MM.1S (cell line): ENCODE results near the gene ARID4B.

ENCODE experiments used
- DNase-seq: peaks from one replicate; pipeline ENCODE4 v3.0.0-alpha.2; 2015
- H2AFZ ChIP-seq: fragments of 300-600 bp; sonication (generic); 2 replicates; pipeline ENCODE4 v1.6.0; 2016; ENCODE audit warnings: antibody characterized with exemption, low read length
- H3F3A ChIP-seq: fragments of 300-600 bp; sonication (generic); 2 replicates; pipeline ENCODE4 v1.6.1; 2016; ENCODE audit warnings: mild to moderate bottlenecking, antibody characterized with exemption, low read length, moderate library complexity, mixed read lengths; ENCODE audit not compliant: insufficient read depth
- H3K27ac ChIP-seq: fragments of 300-600 bp; sonication (generic); 2 replicates; pipeline ENCODE4 v1.5.1; 2016; ENCODE audit warnings: mild to moderate bottlenecking, low read length
- H3K27me3 ChIP-seq: fragments of 300-600 bp; sonication (generic); replicated peaks from 2 replicates; pipeline ENCODE4 v1.6.0; 2016; ENCODE audit warnings: low read length; ENCODE audit not compliant: insufficient read depth
- H3K36me3 ChIP-seq: fragments of 300-600 bp; sonication (generic); replicated peaks from 2 replicates; pipeline ENCODE4 v1.6.1; 2016; ENCODE audit warnings: mild to moderate bottlenecking, low read length, mixed read lengths; ENCODE audit not compliant: insufficient read depth
- H3K4me1 ChIP-seq: fragments of 300-600 bp; sonication (generic); 2 replicates; pipeline ENCODE4 v1.6.1; 2016; ENCODE audit warnings: low read length, mixed read lengths
- H3K4me2 ChIP-seq: fragments of 300-600 bp; sonication (generic); 2 replicates; pipeline ENCODE4 v1.6.0; 2016; ENCODE audit warnings: low read depth, low read length
- H3K4me3 ChIP-seq: fragments of 300-600 bp; sonication (generic); 2 replicates; pipeline ENCODE4 v1.5.1; 2016; ENCODE audit warnings: low read length, mixed read lengths
- H3K79me2 ChIP-seq: fragments of 300-600 bp; sonication (generic); 2 replicates; pipeline ENCODE4 v1.6.1; 2016; ENCODE audit warnings: mixed run types, low read length, mixed read lengths
- H3K9ac ChIP-seq: fragments of 300-600 bp; sonication (generic); 2 replicates; pipeline ENCODE4 v1.6.1; 2016; ENCODE audit warnings: low read length, mixed read lengths
- H3K9me2 ChIP-seq: fragments of 300-600 bp; sonication (generic); replicated peaks from 2 replicates; pipeline ENCODE4 v1.6.1; 2016; ENCODE audit warnings: mild to moderate bottlenecking, low read length, mixed read lengths; ENCODE audit not compliant: insufficient read depth
- H3K9me3 ChIP-seq: fragments of 300-600 bp; sonication (generic); replicated peaks from 2 replicates; pipeline ENCODE4 v1.6.1; 2016; ENCODE audit warnings: mild to moderate bottlenecking, low read length, mixed read lengths; ENCODE audit not compliant: insufficient read depth
- H4K20me1 ChIP-seq: fragments of 300-600 bp; sonication (generic); 2 replicates; pipeline ENCODE4 v1.6.1; 2016; ENCODE audit warnings: mild to moderate bottlenecking, low read length, moderate library complexity, mixed read lengths; ENCODE audit not compliant: insufficient read depth
- CTCF ChIP-seq: fragments of 300-600 bp; sonication (generic); IDR thresholded peaks from 2 replicates; pipeline ENCODE4 v1.5.1; 2016; ENCODE audit warnings: antibody characterized with exemption, low read length, mixed read lengths
- EZH2 ChIP-seq: fragments of 300-600 bp; sonication (generic); optimal IDR thresholded peaks from 2 replicates; pipeline ENCODE3; 2017; ENCODE audit warnings: low read depth, mild to moderate bottlenecking, antibody characterized with exemption, low read length, mixed read lengths
- EZH2phosphoT487 ChIP-seq: fragments of 300-600 bp; sonication (generic); IDR thresholded peaks from 2 replicates; pipeline ENCODE4 v1.6.1; 2018; ENCODE audit warnings: antibody characterized with exemption, low read length

Gene ARID4B

GRCh38 chr1:235156265-235156664 is 171.7 kb downstream of the ARID4B start:
- Histone ChIP-seq H3K4me1 (peaks cover 4% of the 10 kb centered on the region; the same call in 1 of the 2 replicates), H3F3A (0 out of 2 replicates have a peak, but pooled peaks cover 8% of the 10 kb centered on the region), H3K4me2 (no peak overlapping the region), H4K20me1 (no peaks in the 10 kb centered on the region), H3K36me3 (peaks cover 5% of the 10 kb centered on the region; the same call in 1 of the 2 replicates), H3K4me3 (no peak overlapping the region), H3K79me2 (peaks cover 49% of the 10 kb centered on the region), H3K27me3 (no peaks in the 10 kb centered on the region), H3K27ac (no peak overlapping the region), H3K9me3 (no peaks in the 10 kb centered on the region), H3K9ac (no peak overlapping the region), H2AFZ (no peak overlapping the region), H3K9me2 (no peaks in the 10 kb centered on the region)
- DNase-seq, result no peak
- TF ChIP-seq CTCF, result peak; percentile 12
- no peak for TF ChIP-seq EZH2phosphoT487
- TF ChIP-seq EZH2, result no peak

- H3K9me3 ChIP-seq, result no peaks in the 10 kb centered on the region
- H3K4me3 ChIP-seq, result no peak overlapping the region
- H2AFZ ChIP-seq, result no peak overlapping the region
- 0 out of 2 replicates have a peak, but pooled peaks cover 3% of the 10 kb centered on the region for H3F3A ChIP-seq
- H3K27ac ChIP-seq, result no peak overlapping the region
- no peaks in the 10 kb centered on the region for H3K9me2 ChIP-seq
- H3K4me2 ChIP-seq, result no peak overlapping the region
- TF ChIP-seq EZH2phosphoT487 (no peak), CTCF (no peak), EZH2 (no peak)
- no peak overlapping the region for H3K9ac ChIP-seq
- no peaks in the 10 kb centered on the region for H3K4me1 ChIP-seq
- H3K27me3 ChIP-seq, result no peaks in the 10 kb centered on the region
- H4K20me1 ChIP-seq, result no peaks in the 10 kb centered on the region
- H3K79me2 ChIP-seq, result peaks cover 23% of the 10 kb centered on the region
- H3K36me3 ChIP-seq, result peaks cover 12% of the 10 kb centered on the region
- DNase-seq, result no peak
Observed at GRCh38 chr1:235152235-235152634, 175.7 kb downstream of the ARID4B start.

- H3K4me1 ChIP-seq, result no peaks in the 10 kb centered on the region
- no peak for TF ChIP-seq EZH2
- TF ChIP-seq EZH2phosphoT487, result no peak
- TF ChIP-seq CTCF, result no peak
- no peak overlapping the region for H2AFZ ChIP-seq
- no peak overlapping the region for H3K27ac ChIP-seq
- 0 out of 2 replicates have a peak, but pooled peaks cover 3% of the 10 kb centered on the region for H3F3A ChIP-seq
- peaks cover 11% of the 10 kb centered on the region for H3K36me3 ChIP-seq
- no peak overlapping the region for H3K4me3 ChIP-seq
- no peaks in the 10 kb centered on the region for H3K27me3 ChIP-seq
- H3K9ac ChIP-seq, result no peak overlapping the region
- H3K4me2 ChIP-seq, result no peak overlapping the region
- no peaks in the 10 kb centered on the region for H3K9me3 ChIP-seq
- no peak for DNase-seq
- H4K20me1 ChIP-seq, result no peaks in the 10 kb centered on the region
- H3K79me2 ChIP-seq, result peaks cover 11% of the 10 kb centered on the region; the same call in 1 of the 2 replicates
- no peaks in the 10 kb centered on the region for H3K9me2 ChIP-seq
Observed at GRCh38 chr1:235151033-235151432, 176.9 kb downstream of the ARID4B start.
